ENCODE measurements around the gene EYS. TPM values are rescaled to one million over a fixed set of nuclear protein-coding genes. Genes with fewer than 3 reads are reported as not detected.

The EYS gene
- total and polyA plus RNA-seq, 9 of the 15 experiments (the other 6 are each of a cell fraction or from before 2014, with no cell fraction given), result 0.03 to 0.36 (median 0.10) TPM; not detected in 2

DNA sequence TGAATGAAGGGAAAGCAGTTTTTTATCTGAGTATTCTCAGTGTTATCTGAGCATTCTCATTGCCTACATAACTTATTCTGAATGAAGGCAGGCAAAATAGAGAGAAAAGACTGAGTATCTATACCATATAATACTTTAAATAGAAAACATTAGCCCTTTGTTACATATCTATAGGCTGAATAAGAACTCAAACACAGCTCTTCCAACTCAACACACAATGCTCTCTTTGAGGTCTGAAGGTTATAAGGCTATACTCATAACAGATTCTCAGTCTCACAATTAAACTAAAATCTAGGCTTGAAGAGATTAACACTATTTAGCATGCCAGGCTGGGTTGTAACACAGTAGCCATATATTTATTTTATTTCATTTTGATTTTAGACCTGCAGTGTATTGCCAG is 56.9 kb downstream of the EYS start:
- Histone ChIP-seq H3K27ac (ENCODE audit: extremely low read depth, low read depth, low read length) (no peak overlapping the region), H3K9ac (ENCODE audit: insufficient read depth in 1 of 2, low read depth in 2 of 2, low read length in 2 of 2) (no peak overlapping the region), H4K20me1 (replicated peaks; ENCODE audit: control insufficient read depth, insufficient read depth, low read length) (no peaks in the 10 kb centered on the region), H3K9me3 (replicated peaks; ENCODE audit: control insufficient read depth, insufficient read depth, low read depth, low read length) (no peaks in the 10 kb centered on the region), H3K79me2 (ENCODE audit: control insufficient read depth, insufficient read depth, low read length) (no peaks in the 10 kb centered on the region), H2AFZ (ENCODE audit: low read depth, low read length) (no peak overlapping the region), H3K36me3 (ENCODE audit: control insufficient read depth, insufficient read depth, low read length) (no peaks in the 10 kb centered on the region), H3K27me3 (ENCODE audit: control insufficient read depth in 2 of 2, insufficient read depth in 2 of 2, low read length in 2 of 2) (no peaks in the 10 kb centered on the region), H3K4me3 (no peak overlapping the region), H3K9me1 (ENCODE audit: control insufficient read depth, insufficient read depth, low read length) (no peaks in the 10 kb centered on the region), H3K4me1 (replicated peaks in 1 of 2; ENCODE audit: control insufficient read depth in 2 of 2, insufficient read depth in 2 of 2, low read length in 2 of 2) (no peaks in the 10 kb centered on the region), H3K4me2 (ENCODE audit: insufficient read depth, low read length) (no peak overlapping the region)
- ATAC-seq (no peak), FAIRE-seq (no peak), DNase-seq (ENCODE audit: extremely low read depth in 1 of 4, low spot score in 3 of 4) (no peak)
- ChIA-PET POLR2A (no interaction called here), CTCF (ENCODE audit: low intra/inter-chr PET ratio) (no interaction called here)
- no peak for TF ChIP-seq ZNF589 (CRISPR knock-in tag; IDR thresholded peaks at IDR 0.05; ENCODE audit: low read depth)
- no peak for TF ChIP-seq COPS2 (conservative IDR thresholded peaks at IDR 0.05)
- TF ChIP-seq SIRT6 (IDR thresholded peaks at IDR 0.05; ENCODE audit: low read depth, low read length), result no peak
- no peak for TF ChIP-seq SOX6 (IDR thresholded peaks at IDR 0.05)
- TF ChIP-seq SMARCE1 (IDR thresholded peaks at IDR 0.05), result no peak
- in situ Hi-C loops (cut with MboI), result no loop called here
- intact Hi-C loops (cut with micrococcal nuclease), result no loop called here
- no TSS peak for BruUV-seq (replicated peaks)

DNA sequence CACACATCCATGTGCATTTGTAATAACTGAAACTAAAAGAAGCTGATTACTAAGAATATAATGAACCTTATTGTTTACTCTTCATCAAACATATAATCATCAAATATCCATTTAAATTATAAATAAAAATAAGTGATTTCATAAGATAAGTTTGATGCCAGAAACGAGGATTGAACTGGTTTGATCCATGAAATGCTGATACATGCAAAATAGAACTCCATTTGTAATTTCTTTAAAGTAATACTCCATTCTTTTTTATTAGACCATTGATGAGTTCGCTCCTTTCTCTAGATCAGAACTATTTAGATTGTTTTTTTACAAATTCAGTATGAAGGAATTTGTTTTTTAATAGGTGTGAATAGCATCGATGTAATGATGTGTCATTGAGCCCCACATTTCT is 57.6 kb downstream of the EYS start:
- FAIRE-seq, result no peak
- Histone ChIP-seq H4K20me1 (replicated peaks; ENCODE audit: control insufficient read depth, insufficient read depth, low read length) (no peaks in the 10 kb centered on the region), H3K4me2 (ENCODE audit: insufficient read depth, low read length) (no peak overlapping the region), H3K79me2 (ENCODE audit: control insufficient read depth, insufficient read depth, low read length) (no peaks in the 10 kb centered on the region), H2AFZ (ENCODE audit: low read depth, low read length) (no peak overlapping the region), H3K9ac (ENCODE audit: insufficient read depth in 1 of 2, low read depth in 2 of 2, low read length in 2 of 2) (no peak overlapping the region), H3K4me3 (no peak overlapping the region), H3K9me3 (replicated peaks; ENCODE audit: control insufficient read depth, insufficient read depth, low read depth, low read length) (no peaks in the 10 kb centered on the region), H3K27me3 (ENCODE audit: control insufficient read depth in 2 of 2, insufficient read depth in 2 of 2, low read length in 2 of 2) (no peaks in the 10 kb centered on the region), H3K27ac (ENCODE audit: extremely low read depth, low read depth, low read length) (no peak overlapping the region), H3K36me3 (ENCODE audit: control insufficient read depth, insufficient read depth, low read length) (no peaks in the 10 kb centered on the region), H3K9me1 (ENCODE audit: control insufficient read depth, insufficient read depth, low read length) (no peaks in the 10 kb centered on the region), H3K4me1 (replicated peaks in 1 of 2; ENCODE audit: control insufficient read depth in 2 of 2, insufficient read depth in 2 of 2, low read length in 2 of 2) (no peaks in the 10 kb centered on the region)
- CTCF ChIA-PET (ENCODE audit: low intra/inter-chr PET ratio), result no interaction called here
- BruUV-seq (replicated peaks), result no TSS peak
- ATAC-seq, result no peak
- POLR2A ChIA-PET, result no interaction called here
- in situ Hi-C loops (cut with MboI), result no loop called here
- intact Hi-C loops (cut with micrococcal nuclease), result no loop called here
- DNase-seq (ENCODE audit: extremely low read depth in 1 of 4, low spot score in 3 of 4), result no peak
- TF ChIP-seq ZNF316 (IDR thresholded peaks at IDR 0.05), result 0 out of 2 replicates have a peak, but pooled peaks have one; percentile 7
- TF ChIP-seq TAL1 (IDR thresholded peaks at IDR 0.05), result no peak
- 0% methylated on average over 3 of the region's 3 CpGs for WGBS (ENCODE audit: insufficient coverage, low coverage, missing lambda C conversion rate)
